IMR-90 (cell line): ENCODE results near the gene CALR3.
"Not testable (repeated sequence)": the region's sequence is repeated elsewhere in the genome, so short reads cannot be mapped to it uniquely, and the experiment has no call there.

Experiments used
- BHLHE40 ChIP-seq: fragments of 150-350 bp; IDR thresholded peaks from 2 replicates; pipeline ENCODE4 v1.6.1; 2016; ENCODE audit warnings: mild to moderate bottlenecking, low read depth, low read length
- CEBPB ChIP-seq: IDR thresholded peaks from 2 replicates; pipeline ENCODE4 v1.6.1; 2012; ENCODE audit warnings: low read depth, low read length, improper control_type of control experiment
- FOS ChIP-seq: fragments of 150-350 bp; IDR thresholded peaks from 2 replicates; pipeline ENCODE4 v1.6.1; 2016; ENCODE audit warnings: low read depth, low read length
- MAFK ChIP-seq: IDR thresholded peaks from 2 replicates; pipeline ENCODE4 v1.6.1; 2012; ENCODE audit warnings: low read depth, low read length, improper control_type of control experiment
- MAZ ChIP-seq: IDR thresholded peaks from 2 replicates; pipeline ENCODE4 v1.6.1; 2012; ENCODE audit warnings: low read depth, mild to moderate bottlenecking, low read length, improper control_type of control experiment, moderate library complexity, borderline replicate concordance
- MXI1 ChIP-seq: IDR thresholded peaks from 2 replicates; pipeline ENCODE4 v1.6.1; 2012; ENCODE audit warnings: low read depth, mild to moderate bottlenecking, low read length, moderate library complexity, borderline replicate concordance
- NFE2L2 ChIP-seq: fragments of 150-350 bp; IDR thresholded peaks from 2 replicates; pipeline ENCODE4 v1.6.1; 2016; ENCODE audit warnings: low read depth, mild to moderate bottlenecking, low read length
- POLR2A ChIP-seq: IDR thresholded peaks from 2 replicates; pipeline ENCODE4 v1.6.1; 2012; ENCODE audit warnings: mild to moderate bottlenecking, low read depth, low read length
- RAD21 ChIP-seq: IDR thresholded peaks from 2 replicates; pipeline ENCODE4 v1.6.1; 2012; ENCODE audit warnings: low read length, improper control_type of control experiment
- RCOR1 ChIP-seq: IDR thresholded peaks from 2 replicates; pipeline ENCODE4 v1.6.1; 2012; ENCODE audit warnings: mild to moderate bottlenecking, low read length, improper control_type of control experiment; ENCODE audit not compliant: insufficient replicate concordance
- RFX5 ChIP-seq: IDR thresholded peaks from 2 replicates; pipeline ENCODE4 v1.8.0; 2012; ENCODE audit warnings: low read depth, mild to moderate bottlenecking, low read length, moderate library complexity
- SMC3 ChIP-seq: fragments of 150-350 bp; IDR thresholded peaks from 2 replicates; pipeline ENCODE4 v1.6.1; 2016; ENCODE audit warnings: low read depth, mild to moderate bottlenecking, antibody characterized with exemption, low read length, moderate library complexity
- USF2 ChIP-seq: fragments of 150-350 bp; IDR thresholded peaks from 2 replicates; pipeline ENCODE4 v1.6.1; 2017; ENCODE audit warnings: mild to moderate bottlenecking, antibody characterized with exemption, low read length, low read depth
- TF ChIP-seq, protein P1 (sequence below): conservative IDR thresholded peaks from 2 replicates; pipeline ENCODE4 v1.5.1; 2012; ENCODE audit warnings: mild to moderate bottlenecking, low read depth, low read length, improper control_type of control experiment

DNA sequence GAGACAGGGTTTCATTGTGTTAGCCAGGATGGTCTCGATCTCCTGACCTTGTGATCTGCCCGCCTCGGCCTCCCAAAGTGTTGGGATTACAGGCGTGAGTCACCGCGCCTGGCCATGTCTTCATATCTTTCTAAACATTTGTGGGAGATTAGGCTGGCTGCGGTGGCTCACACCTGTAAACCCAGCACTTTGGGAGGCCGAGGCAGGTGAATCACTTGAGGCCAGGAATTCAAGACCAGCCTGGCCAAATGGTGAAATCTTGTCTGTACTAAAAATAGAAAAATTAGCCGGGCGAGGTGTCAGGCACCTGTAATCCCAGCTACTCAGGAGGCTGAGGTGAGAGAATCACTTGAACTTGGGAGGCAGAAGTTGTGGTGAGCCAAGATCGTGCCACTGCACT, 10.2 kb upstream of the CALR3 start:
- TF ChIP-seq, protein P1, sequence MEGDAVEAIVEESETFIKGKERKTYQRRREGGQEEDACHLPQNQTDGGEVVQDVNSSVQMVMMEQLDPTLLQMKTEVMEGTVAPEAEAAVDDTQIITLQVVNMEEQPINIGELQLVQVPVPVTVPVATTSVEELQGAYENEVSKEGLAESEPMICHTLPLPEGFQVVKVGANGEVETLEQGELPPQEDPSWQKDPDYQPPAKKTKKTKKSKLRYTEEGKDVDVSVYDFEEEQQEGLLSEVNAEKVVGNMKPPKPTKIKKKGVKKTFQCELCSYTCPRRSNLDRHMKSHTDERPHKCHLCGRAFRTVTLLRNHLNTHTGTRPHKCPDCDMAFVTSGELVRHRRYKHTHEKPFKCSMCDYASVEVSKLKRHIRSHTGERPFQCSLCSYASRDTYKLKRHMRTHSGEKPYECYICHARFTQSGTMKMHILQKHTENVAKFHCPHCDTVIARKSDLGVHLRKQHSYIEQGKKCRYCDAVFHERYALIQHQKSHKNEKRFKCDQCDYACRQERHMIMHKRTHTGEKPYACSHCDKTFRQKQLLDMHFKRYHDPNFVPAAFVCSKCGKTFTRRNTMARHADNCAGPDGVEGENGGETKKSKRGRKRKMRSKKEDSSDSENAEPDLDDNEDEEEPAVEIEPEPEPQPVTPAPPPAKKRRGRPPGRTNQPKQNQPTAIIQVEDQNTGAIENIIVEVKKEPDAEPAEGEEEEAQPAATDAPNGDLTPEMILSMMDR: not testable (repeated sequence)
- not testable (repeated sequence) for TF ChIP-seq RAD21, MAZ, POLR2A, RCOR1, CEBPB, SMC3, MXI1, RFX5, NFE2L2, BHLHE40, MAFK, USF2, FOS
